Right atrium auricular region (tissue), 2 donors: Measurements from ENCODE around the gene SLC8A3. TPM values are rescaled to one million over a fixed set of nuclear protein-coding genes. Genes with fewer than 3 reads are reported as not detected.
A peak's percentile ranks its signal among the peaks of the same experiment; 100 is the strongest.

Source experiments
- DNase-seq: peaks from one replicate; pipeline ENCODE4 v3.0.0-alpha.2; 2019; ENCODE audit warnings: low spot score
- H3K27ac ChIP-seq, 2 donors: fragments of 200-600 bp; sonication (generic); 1 replicate in 1 of 2; 2 replicates in 1 of 2; pipeline ENCODE4 v1.5.1; 2016 to 2019
- H3K27me3 ChIP-seq, 2 donors: fragments of 200-600 bp; sonication (generic); one replicate each; pipeline versions ENCODE4 v1.5.1 to v1.6.0; 2017 to 2019
- H3K36me3 ChIP-seq: fragments of 200-600 bp; sonication (generic); one replicate; pipeline ENCODE4 v1.5.1; 2016
- H3K4me1 ChIP-seq, 2 donors: fragments of 200-600 bp; sonication (generic); one replicate each; pipeline versions ENCODE4 v1.5.1 to v1.6.0; 2017 to 2019
- H3K4me3 ChIP-seq, 2 donors: fragments of 200-600 bp; sonication (generic); 1 replicate in 1 of 2; 2 replicates in 1 of 2; pipeline ENCODE4 v1.5.1; 2017 to 2019; ENCODE audit warnings: mild to moderate bottlenecking in 1 of 2, moderate library complexity in 1 of 2
- H3K9me3 ChIP-seq, 2 donors: fragments of 200-600 bp; sonication (generic); one replicate each; pipeline ENCODE4 v1.5.1; 2019
- total RNA-seq, 2 donors: library from RNA; depleted of rRNA; stranded (reverse); fragments of >200 nt; gene quantifications; one replicate each; pipeline ENCODE4 v1.1.0, GENCODE V29; 2016
- TF ChIP-seq, protein P1 (sequence below), 2 donors: fragments of 200-600 bp; sonication (generic); IDR thresholded peaks; one replicate each; pipeline ENCODE4 v1.5.1; 2019; ENCODE audit warnings: antibody characterized with exemption in 2 of 2

Gene SLC8A3
- total RNA-seq, 2 donors from 2014 or later: 1.3 to 1.4 TPM

DNA sequence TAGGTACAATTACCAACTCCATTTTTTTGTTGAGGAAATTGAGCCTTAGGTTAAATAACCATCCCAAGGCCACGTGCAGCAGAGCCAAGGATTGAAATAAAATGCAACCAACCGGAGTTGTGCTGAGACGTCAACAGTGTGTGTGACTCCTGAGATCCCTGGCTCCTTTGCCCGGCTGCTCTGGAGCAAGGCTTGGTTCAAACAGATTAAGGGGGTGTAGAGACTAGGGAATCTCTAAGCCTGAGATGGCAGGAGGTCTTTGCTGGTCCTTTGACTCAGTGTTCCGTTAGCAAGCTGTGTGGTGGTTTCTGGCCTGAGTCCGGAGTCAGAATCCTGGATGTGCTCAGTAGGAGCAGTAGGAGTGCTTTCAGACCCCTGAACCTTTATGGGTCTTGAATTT lies 1.4 kb upstream of the SLC8A3 start:
- H3K36me3 ChIP-seq: no peaks in the 10 kb centered on the region
- peaks cover 0 to 28% of the 10 kb centered on the region in 2 donors for H3K4me1 ChIP-seq
- TF ChIP-seq, protein P1, sequence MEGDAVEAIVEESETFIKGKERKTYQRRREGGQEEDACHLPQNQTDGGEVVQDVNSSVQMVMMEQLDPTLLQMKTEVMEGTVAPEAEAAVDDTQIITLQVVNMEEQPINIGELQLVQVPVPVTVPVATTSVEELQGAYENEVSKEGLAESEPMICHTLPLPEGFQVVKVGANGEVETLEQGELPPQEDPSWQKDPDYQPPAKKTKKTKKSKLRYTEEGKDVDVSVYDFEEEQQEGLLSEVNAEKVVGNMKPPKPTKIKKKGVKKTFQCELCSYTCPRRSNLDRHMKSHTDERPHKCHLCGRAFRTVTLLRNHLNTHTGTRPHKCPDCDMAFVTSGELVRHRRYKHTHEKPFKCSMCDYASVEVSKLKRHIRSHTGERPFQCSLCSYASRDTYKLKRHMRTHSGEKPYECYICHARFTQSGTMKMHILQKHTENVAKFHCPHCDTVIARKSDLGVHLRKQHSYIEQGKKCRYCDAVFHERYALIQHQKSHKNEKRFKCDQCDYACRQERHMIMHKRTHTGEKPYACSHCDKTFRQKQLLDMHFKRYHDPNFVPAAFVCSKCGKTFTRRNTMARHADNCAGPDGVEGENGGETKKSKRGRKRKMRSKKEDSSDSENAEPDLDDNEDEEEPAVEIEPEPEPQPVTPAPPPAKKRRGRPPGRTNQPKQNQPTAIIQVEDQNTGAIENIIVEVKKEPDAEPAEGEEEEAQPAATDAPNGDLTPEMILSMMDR (IDR thresholded peaks at IDR 0.05): no peak
- H3K27me3 ChIP-seq: no peaks in the 10 kb centered on the region
- H3K27ac ChIP-seq: peak overlapping the region in 1 of 2 donors; percentile 80
- no peak overlapping the region for H3K4me3 ChIP-seq
- DNase-seq: no peak
- H3K9me3 ChIP-seq: no peaks in the 10 kb centered on the region

DNA sequence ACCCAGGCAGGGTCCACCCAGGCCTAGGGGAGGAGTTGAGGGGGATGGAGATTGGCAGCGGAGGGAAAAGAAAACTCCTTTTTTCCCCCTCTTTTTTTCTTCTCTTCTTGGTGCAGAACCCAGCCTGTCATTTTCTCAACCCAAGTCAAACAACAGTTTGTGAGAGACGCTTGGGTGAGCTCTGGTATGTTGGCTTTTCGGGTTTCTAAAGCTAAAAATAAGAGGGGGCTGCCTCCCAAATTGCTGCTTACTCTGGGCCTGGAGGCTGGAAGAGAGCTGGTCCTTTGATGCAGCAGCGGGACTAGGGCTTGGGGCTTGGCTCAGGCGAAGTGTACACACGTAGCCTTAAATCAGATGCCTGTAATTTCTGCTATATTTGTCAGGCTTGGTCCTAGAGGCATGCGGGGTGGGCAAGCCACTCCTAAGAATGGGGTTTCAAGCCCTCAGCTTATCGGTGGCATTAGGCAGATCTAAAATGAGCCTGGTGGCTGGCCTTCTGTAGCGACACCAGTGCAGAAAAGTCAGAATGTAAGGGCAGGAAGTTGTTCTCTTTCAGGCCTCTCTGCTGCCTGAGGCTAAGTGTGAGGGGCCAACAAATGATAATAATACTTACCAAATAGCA lies 816 bp upstream of the SLC8A3 start:
- Histone ChIP-seq H3K9me3 (no peaks in the 10 kb centered on the region), H3K36me3 (no peaks in the 10 kb centered on the region), H3K4me3 (peak overlapping the region; percentile 44 to 57), H3K27ac (peak overlapping the region in 1 of 2 donors; percentile 80), H3K4me1 (peaks cover 0 to 28% of the 10 kb centered on the region in 2 donors), H3K27me3 (no peaks in the 10 kb centered on the region)
- TF ChIP-seq, protein P1 (IDR thresholded peaks at IDR 0.05): no peak
- no peak for DNase-seq

DNA sequence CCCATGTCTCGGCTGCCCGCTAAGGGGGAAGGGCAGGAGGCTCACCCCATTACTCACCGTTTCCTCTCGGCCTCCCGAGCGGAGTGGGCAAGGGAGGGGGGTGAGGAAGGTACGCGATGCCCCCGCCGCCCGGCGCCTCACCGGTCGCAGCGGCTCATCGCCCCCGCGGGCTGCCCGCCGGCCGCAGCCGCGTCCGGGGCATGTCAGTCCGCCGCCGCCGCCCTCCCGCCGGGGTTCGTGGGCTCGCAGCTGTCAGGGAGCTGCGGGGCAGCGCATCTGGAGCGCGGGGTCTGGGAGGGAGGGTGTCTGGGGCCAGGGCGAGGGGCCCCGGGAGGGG lies 461 bp downstream of the SLC8A3 start:
- Histone ChIP-seq H3K9me3 (no peaks in the 10 kb centered on the region), H3K4me3 (peak overlapping the region; percentile 44 to 57), H3K4me1 (peaks cover 0 to 28% of the 10 kb centered on the region in 2 donors), H3K27me3 (no peaks in the 10 kb centered on the region), H3K36me3 (no peaks in the 10 kb centered on the region), H3K27ac (peak overlapping the region; percentile 29 to 80)
- TF ChIP-seq, protein P1 (IDR thresholded peaks at IDR 0.05): no peak
- no peak for DNase-seq

DNA sequence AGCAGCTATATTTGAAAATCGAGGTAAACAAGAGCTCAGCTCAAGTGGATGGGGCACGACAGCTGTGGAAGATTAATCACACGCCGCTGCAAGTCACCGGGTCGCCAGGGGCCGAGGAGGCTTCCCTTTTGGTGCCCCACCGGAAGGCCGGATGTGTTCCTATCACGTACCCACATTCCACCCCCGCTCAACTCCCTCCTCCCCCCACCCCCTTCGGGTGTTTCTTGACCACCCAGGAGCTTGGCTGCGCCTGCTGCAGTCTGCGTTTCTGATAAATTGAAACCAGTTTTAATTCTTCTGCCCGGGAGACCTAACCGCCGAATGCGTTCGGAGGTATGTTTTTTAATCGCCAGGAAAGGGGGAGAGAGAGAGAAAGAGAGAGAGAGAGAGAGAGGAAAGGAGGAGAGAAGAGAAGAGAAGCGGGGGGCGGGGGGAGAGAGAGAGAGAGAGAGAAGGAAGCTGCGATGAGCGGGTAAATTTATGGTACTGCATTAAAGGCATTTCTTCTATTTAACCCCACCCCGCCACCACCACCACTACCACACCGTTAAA lies 1.8 kb downstream of the SLC8A3 start:
- H3K27ac ChIP-seq: peak overlapping the region in 1 of 2 donors; percentile 80
- no peaks in the 10 kb centered on the region for H3K27me3 ChIP-seq

DNA sequence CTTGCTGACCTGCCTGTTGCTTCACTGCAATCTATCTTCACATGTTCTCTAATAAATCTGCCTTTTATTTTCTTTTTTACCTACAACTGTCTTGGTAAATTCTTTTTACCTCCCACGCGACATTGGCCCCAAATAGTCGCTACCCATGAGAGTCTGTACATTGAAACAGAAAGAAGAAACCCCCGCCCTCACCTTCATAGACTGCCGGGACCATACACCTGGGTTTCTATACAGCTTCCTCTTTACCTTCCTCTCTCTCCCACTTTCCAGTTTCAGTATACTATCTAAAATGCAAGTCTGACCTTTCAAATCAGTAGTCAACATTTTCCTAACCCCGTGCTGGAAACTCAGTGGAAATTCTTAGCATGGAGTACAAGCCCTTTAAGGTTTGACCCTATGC lies 4.8 kb downstream of the SLC8A3 start:
- Histone ChIP-seq H3K27me3 (no peaks in the 10 kb centered on the region), H3K36me3 (no peaks in the 10 kb centered on the region), H3K27ac (no peak overlapping the region), H3K4me1 (peaks cover 0 to 22% of the 10 kb centered on the region in 2 donors), H3K9me3 (no peaks in the 10 kb centered on the region), H3K4me3 (no peak overlapping the region)
- DNase-seq: no peak
- TF ChIP-seq, protein P1 (IDR thresholded peaks at IDR 0.05): no peak

More for the DNA sequence above, 1.8 kb downstream of the SLC8A3 start:
- TF ChIP-seq, protein P1 (IDR thresholded peaks at IDR 0.05): no peak
- H3K4me3 ChIP-seq: peak overlapping the region; percentile 44 to 57
- H3K36me3 ChIP-seq: no peaks in the 10 kb centered on the region
- peaks cover 0 to 28% of the 10 kb centered on the region in 2 donors for H3K4me1 ChIP-seq
- no peaks in the 10 kb centered on the region for H3K9me3 ChIP-seq
- no peak for DNase-seq

DNA sequence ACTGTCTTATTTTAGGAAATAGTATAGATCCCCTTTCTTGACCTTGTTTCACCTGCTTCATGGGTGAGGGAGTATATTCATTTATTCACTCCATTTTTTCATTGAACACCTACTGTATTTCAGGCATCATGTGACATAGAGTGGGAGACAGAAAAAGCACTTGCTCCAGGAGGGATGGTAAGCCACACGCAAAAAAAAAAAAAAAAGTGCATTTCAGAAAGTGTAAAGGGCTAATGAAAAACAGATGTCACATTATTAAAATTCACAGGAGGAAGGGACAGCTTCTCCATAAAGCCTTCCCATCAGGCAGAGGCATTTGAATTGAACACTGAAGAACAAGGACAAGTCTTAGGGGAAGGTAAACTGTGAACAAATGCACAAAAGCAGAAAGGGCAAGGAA lies 7.5 kb downstream of the SLC8A3 start:
- TF ChIP-seq, protein P1 (IDR thresholded peaks at IDR 0.05): no peak
- no peak overlapping the region for H3K4me3 ChIP-seq
- H3K27me3 ChIP-seq: no peaks in the 10 kb centered on the region
- H3K9me3 ChIP-seq: no peaks in the 10 kb centered on the region
- DNase-seq: no peak
- no peak overlapping the region for H3K27ac ChIP-seq
- H3K36me3 ChIP-seq: no peaks in the 10 kb centered on the region
- H3K4me1 ChIP-seq: no peaks in the 10 kb centered on the region
